HT-29 (cell line): Measurements from ENCODE around the gene GUCA2A. TPM values are rescaled to one million over a fixed set of nuclear protein-coding genes. Genes with fewer than 3 reads are reported as not detected.

Experiments
- DNase-seq: peaks from one replicate; pipeline ENCODE4 v3.0.0-alpha.2; 2015; ENCODE audit warnings: low spot score
- total RNA-seq: library from RNA; depleted of rRNA; stranded (reverse); fragments of >200 nt; shearing (Covaris generic); gene quantifications from 2 replicates; pipeline ENCODE4 v1.2.3, GENCODE V29; 2014

The GUCA2A gene
- total RNA-seq, 1 experiment from 2014 or later: 0.69 TPM

DNA sequence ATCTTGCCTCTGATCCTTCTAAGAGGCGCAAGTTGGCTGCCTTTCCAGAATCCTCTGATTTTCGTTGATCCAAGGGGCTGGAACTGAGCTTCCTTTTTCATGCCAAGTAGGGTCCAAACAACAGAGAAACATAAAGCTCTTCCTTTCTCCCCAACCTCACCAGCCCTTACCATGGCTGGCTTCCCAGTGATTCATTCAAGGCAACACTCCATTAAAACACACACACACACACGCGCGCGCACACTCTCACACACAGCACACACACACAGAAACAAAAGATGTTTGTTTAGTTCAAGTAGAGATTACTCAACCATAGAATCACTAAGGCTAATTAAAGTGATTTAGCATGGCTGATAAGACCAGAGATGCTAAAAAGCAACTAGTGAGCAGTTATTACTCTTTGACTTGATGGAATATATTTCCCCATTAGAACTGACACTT, 13.0 kb upstream of the GUCA2A start:
- DNase-seq: peak; percentile 49

DNA sequence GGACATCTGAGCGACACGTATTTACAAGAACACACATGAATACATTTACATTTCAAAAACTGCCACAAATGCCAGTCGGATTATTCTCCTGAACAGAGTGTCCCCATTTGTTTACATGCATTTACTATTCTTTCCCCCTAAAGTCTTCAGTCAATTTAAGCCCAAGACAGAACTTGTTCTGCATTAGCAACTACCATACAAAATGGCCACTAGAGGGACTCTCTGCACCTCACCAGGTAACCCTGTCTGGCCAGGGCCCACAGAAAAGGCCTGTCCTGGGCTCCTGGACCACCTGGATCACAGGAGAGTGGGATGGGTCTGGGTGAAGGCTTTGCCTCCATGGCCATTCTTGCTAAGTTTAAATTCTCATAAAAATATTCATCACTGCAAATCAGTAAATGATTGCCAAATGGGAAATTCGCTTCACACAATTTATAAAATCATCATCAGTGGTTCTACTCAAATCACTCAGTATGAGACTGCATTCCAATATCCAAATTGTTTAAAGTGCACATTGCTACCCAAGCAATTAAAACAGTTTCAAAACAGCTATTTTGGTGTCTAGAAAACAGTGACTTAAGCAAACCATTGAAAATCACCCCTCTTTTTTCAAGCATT, 12.5 kb upstream of the GUCA2A start:
- peak; percentile 65 for DNase-seq

DNA sequence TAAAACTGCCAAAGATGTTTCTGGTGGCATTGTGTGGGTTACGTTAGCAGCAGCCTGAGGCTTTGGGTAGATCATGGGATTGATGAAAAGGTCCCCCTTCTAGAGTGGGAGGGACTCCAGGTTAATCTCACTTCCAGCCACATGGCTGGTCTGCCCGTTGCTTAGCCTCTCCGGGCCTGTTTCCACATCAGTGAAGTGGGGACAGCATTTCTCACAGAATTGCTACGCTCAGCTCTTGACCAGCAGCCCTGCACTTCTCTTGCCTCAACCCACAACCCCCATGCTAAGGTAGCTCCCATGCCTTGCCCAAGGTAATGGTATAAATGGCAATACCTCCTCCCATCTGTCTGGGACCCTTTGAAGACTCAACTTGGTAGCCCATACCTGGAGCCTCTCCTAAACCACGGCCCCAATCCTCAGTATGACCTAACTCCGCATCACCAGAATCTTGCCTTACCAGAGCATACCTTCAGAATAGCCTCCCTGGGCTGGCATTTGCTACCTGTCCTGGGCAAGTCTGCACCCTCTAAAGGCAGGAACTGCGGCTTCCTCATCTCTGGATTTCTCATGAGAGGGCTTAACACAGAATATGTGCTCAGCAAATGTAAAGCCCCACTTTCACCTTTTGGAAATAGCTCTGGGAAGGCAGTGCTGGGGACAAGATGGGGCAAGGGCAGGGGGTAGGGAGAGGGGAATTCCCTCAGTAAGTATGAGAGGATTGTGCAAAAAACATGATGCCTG, 10.9 kb upstream of the GUCA2A start:
- no peak for DNase-seq

DNA sequence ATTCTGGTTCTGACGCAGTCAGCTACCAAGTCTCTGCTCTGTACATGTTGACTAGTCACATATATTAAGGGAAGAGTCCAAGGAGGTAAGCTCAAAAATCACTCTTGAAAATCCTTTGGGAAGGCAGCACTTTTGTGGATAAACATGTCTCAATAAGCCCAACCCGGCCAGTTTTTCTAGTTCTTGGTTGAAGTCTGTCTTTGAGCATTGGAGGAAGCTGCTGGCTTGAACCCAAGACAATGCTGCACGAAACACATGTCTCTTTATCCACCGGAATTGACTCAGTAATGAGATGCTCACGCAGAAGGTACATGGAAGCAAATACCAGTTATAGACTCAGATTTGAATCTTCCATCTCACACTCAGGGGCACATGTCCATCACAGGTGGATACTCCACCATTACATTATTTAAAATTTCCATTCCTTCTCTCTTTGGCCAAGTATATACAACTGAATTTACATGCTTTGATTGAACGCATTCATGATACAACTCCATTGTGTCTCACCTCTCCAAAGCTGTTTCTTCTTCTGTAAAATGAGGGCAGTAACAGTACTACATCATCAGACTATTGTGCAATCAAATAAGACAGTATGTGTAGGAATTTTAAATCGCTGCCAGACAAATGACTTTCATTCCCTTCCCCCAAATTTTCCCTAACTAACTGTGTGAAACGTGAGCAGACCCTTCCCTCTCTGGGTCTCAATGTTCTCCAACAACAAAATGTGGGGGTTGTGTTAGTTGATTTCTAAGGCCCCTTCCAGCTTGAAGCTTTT, 9.6 kb upstream of the GUCA2A start:
- DNase-seq: peak; percentile 39

DNA sequence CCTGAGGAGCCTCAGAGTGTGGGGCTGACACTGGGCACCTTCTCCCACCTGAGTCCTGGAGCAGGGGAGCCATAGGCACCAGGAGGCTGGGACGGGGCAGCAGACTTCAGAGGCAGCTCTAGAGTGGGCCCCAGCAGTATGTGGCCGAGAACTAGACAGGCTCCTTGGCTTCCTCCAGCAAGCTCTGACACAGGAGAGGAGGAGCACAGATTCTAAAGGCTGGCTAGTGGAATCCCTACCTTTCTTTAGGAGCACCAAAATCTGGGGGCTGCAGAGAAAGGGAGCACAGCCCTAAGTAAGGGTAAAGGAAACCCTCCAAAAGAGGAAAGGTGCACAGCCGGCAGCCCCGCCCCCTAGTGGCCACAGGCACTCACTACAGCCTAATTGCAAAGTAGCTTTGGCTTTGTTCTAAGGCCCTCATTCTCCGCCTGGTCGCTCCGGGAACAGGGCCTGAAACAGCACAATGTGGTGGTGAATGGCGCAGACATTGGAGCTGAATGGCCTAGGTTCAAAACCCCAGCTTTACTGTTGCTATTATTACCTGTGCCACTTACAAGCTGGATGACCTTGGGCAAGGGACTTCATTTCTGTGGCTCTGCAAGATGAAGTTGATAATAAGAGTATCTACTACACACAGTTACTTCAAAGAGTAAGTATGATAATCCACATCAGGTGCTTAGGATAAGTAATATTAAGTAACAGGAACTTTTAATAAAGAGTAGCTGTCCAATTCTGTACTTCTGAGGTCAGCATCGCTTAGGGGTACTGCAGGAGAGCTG, 8.8 kb upstream of the GUCA2A start:
- DNase-seq: peak; percentile 74

DNA sequence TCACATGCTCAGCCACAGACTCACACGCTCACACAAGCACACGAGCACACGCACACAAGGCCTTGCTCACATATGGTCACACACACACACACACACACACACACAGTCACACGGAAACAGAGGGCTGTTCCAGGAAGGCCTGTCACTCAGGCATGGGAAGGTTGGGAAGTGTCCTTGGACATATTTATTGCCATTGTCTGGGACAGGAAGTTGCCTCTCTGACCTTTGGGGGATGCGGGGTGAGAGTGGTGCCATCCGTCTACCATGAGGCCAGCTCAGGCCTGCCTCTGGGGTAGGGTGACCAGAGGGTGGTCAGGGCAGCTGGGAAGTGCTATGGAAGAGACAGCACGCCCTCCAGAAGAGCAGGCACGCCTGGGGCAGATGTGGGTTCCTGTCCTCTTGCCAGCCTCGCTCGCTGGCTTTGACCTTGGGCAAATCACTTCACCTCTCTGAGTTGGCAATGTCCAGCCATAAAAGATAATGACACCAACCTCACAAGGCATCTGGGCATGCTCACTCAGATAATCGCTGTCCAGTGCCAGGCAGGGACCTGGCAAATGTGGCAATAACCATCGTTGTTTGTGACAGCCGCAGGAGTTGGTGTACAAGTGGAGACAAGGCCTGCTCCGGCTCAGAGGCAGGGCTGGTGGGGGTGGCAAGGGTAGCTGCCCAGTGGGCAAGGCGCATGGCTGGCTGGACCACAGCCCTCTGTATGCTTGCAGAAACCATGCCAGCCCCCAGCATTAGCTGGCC, 8.0 kb upstream of the GUCA2A start:
- DNase-seq: no peak

DNA sequence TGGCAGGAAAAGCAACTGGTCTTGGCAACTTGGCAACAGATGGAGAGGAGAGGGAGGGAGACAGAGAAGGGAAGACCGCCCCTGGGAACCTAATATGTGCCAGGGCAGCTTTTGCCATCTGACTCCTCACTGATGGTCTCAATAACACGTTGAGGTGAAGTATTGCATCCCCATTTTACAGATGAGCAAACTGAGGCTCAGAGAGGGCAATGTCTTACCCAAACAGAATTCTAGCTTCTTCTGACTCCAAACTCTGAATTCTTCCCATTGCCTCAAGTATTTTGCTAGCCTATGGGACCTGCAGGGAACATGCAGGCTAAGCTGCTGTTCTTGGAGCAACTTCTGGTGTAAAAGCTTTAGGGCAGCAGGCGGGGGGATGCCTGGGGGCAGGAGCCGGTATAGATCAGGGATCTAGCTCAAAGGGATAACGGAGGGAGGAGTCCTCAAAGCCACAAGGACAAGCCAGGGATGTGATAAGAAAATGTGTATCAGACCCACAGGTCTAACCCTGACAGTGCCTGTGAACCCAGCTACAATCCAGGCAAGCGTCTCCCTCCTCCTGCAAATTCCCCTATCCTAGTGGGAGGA, 7.2 kb upstream of the GUCA2A start:
- no peak for DNase-seq

DNA sequence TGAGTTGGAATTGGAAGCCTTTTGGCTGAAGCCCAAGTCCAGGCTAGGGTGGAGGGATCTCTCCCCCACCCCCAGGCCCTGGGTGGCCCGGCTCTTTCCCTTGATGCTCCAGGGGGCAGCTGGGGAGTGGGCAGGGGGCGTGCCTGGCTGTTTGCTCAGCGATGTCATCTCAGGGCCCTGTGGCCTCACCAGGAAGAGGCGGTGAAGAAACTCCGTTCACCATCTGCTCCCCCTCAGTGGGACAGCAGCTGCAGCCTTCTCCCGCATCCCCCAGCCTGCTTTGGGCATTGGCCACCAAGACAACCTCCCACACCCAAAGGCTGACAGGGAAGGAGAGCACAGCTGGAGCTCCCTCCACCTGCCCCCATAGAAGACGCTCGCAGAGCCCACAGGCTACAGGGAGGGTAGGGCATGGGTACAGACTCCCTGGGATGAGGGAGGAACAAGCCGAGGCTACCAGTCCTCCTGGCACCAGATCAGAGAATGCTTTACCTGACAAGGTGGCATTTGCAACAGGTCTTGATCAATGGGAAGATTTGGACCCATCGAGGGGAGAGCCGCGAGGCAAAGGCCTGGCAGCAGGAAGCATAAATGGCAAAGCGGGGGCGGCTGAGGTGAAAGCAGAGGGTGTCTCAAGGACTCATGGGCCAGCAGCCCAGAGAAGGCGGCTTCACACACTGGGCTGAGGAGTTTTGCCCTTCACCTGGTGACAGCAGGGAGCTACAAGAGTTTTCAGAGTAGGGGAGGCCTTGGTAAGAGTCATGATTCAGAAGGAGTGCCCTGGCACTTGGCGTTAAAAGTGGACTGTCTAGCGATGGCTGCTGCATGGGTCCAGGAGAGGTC, 6.5 kb upstream of the GUCA2A start:
- DNase-seq: no peak

DNA sequence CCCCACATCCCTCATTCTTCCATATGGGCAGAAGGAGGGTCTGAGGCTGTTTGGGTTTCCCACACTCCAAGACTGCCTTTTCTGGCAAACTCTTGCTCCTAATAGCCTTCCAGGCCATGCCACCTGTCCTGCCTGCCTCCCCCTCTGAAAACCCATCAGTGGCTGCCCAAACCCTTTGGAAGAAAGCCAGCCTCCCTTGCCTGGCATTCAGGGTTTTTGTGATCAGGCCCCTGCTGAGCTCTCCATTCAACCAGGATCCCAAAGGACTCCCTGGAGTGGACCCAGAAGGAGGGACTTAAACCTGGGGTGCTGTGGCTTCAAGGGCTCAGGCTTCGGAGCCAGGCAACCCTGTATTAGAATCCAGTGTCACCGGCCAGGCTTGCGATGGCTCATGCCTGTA, 4.2 kb upstream of the GUCA2A start:
- DNase-seq: no peak

DNA sequence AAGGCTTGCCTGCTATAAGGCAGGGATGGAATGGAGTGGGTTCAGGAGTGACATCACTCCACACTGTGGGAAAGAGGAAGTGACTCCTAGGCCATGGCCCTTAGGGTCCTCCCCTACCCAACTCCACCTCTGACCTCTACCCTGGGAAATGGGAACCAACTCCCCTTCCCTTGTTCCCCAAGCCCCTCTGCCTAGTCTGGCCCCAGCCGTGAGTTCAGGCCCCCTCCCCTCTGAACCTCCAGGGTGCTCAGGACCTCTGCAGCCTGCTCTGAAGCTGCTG, 3.8 kb upstream of the GUCA2A start:
- DNase-seq: no peak

DNA sequence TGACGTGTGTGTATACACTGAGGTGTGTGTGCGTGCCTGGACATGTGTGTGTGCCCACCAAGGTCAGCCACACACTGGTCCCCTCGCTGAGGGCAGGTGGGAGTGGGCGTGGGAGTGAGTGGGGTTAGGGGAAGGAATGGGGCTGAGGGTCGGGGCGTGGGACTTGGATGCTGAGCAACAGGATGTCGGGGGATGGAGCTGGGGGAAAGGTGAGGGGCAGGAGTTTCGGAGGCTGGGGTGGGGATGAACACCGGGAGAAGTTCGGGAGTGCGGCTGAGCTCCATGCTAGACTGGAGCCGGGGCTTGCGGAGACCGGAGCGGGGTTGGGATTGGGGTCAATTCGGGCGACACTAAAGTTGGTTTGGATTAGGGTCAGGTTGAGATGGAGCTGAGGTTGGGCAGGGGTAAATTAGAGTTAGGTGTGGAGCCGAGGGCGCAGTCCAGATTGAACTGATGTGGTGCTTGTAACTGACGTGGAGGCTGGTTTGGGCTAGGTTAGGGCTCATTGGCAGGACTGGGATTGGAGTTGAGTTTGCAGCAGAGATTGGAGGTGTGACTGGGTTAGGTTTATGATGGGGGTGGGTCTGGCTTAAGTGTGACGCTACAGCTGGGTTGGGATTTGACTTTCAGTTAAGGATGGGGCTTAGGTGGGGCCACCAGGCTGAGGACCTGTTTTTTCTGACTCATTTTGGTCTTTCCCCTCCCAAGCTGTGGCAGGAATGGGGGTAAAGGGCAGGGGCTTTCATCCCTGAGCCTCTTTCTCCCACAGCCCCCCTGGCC, 3.3 kb upstream of the GUCA2A start:
- DNase-seq: no peak

DNA sequence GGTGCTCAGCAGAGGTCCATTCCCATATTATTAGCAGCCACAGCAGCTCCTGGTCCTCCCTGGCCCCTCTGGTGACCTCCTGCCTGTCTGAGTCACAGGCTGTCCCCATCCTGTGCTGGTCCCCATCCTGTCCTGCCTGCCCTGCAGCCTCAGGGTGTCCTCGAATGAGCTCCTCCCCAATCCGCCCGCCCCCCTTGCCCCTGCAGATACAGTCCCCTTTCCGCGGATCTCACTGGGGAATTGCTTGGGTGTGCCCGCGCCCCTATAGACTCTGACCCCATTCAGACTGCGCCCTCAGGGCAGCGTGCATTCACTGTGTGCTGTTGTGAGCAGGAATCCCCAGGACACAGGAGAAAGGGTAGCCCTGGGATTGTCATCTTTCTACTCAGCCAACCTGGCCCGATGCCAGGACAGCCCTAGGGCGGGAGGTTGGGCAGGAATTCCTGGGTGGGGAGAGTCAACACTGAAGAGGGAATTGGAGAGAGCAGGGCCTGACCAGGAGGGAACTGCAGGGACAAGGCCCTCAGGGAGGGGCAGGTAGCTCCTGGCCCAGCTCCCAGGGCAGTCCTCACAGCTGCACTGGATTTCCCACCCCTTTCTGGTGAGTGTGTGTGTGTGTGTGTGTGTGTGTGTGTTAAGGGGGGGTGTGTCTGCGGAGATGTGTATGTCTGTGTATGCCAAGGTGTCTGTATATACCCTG, 1.1 kb upstream of the GUCA2A start:
- DNase-seq: peak; percentile 99

DNA sequence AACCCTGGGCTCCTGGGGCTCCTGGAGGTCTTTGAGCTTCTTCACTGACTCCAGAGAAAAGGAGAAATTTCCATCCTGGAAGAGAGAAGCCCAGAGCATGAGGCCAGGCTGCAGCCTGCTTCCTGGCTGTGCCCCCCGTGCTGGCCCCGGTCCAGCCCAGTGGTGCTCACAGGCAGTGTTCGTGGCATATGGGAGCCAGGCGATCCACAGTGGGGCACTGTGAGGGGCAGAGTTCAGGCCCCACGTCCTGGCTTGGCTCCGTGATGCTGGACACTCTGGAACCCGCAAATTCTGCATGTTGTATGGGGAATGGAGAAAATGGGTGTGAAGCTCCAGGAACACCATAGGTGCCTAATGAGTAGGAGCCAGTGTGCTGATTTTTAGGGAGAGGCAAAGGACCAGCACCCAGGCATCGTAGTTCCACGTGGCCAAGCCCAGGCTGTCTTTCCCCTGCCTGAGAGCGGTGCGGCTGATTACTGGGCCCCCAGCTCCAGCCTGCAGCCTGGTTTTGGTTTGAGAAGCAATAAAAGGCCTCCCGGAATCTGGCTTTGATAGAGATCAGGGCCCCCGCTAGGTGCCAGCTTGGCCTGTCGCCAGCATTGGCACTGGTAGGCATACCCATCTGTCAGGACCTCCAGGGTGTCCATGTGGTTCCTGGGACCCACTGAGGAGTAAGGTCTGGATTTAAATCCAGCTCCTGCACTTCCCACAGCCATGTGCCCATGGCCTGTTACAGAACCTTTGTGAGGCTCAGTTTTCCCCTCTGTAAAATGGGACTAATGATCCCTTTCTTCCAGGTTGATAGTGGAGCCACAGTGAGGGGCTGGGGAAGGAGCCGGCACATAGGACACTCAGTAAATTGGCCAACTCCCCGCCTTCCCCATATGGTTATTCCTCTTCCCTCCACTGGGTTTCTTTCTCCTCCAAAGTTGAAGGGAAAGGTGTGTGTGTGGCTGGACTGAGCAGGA, 725 bp downstream of the GUCA2A start:
- no peak for DNase-seq

DNA sequence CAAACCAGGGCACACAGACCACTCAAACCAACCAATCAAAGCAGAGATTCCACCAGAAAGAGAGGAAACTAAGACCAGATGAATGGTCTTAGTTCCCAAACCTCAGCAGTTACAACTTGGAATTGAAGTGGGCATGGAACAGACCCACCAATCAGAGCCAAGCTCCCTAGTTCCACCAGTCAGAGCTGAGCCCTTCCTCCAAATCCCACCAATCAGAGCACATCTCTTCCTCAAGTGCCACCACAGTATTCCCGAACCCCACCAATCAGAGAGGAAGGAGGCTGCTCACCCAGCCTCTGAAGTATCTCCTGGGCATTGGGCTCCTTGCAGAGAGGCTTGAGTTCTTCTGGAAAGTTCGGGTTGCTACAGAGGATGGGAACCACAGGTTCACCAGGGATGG, 1.4 kb downstream of the GUCA2A start:
- DNase-seq: no peak

DNA sequence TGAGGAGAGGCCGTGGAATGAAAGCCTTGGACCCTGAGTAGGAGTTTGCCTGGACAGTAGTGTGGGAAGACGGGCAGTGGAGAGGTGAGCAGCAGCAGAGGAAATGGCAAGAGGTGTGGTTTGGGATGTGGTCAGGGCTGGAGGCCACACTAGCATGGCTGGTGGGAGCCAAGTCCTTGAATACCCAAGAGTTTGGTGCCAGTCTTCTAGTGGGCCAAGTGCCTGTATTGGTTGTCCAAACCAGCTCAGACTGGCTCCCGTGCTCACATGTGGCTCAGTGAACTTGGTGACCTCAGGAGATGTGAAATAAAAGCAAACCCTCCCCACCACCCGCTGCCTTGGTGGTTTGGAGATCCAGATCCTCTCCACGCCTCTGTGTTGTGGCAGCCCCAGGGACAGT, 2.4 kb downstream of the GUCA2A start:
- no peak for DNase-seq

DNA sequence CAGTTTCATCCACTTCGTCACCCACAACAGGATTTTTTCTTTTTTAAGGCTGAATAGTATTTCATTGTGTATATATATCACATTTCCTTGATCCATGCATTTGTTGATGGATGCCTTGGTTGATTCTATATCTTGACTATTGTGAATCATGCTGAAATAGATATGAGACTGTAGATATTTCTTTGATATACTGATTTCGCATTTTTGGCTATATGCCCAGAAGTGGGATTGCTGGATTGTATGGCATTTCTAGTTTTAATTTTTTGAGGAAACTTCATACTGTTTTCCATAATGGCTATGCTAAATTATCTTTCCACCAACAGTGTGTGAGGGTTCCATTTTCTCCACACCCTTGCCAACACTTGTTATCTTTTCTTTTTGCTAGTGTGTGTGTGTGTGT, 6.4 kb downstream of the GUCA2A start:
- DNase-seq: no peak

DNA sequence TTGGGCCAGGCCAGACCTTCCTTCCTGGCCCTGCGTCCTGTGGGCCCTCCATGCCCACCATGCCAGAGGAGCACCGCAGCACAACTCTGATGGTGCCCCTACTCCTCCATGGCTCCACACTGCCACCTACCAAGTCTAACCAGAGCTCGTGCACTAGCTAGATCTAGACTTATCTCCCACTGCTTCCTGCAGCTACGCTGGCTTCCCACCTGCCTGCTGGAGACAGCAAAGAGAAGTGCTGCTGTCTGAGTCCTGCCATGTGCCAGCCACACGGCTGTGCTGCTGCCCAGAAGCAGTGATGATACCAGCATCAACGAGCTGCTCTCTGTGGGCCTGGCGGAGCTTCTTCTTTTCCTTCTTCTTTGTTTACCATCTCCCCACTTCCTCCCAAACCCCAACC, 6.9 kb downstream of the GUCA2A start:
- DNase-seq: peak; percentile 30
